Renal cortical epithelial cell (primary cell): ENCODE data around the gene SHMT1. TPM values are rescaled to one million over a fixed set of nuclear protein-coding genes. Genes with fewer than 3 reads are reported as not detected.

Experiments
- DNase-seq: peaks from one replicate; pipeline ENCODE4 v3.0.0-alpha.2; 2011; ENCODE audit warnings: low read depth
- total RNA-seq: library from RNA; depleted of rRNA; stranded (reverse); fragments of >200 nt; gene quantifications from 2 replicates; pipeline ENCODE4 v1.2.3, GENCODE V29; 2014

The SHMT1 gene
- total RNA-seq, 1 donor from 2014 or later: 30.3 TPM

DNA sequence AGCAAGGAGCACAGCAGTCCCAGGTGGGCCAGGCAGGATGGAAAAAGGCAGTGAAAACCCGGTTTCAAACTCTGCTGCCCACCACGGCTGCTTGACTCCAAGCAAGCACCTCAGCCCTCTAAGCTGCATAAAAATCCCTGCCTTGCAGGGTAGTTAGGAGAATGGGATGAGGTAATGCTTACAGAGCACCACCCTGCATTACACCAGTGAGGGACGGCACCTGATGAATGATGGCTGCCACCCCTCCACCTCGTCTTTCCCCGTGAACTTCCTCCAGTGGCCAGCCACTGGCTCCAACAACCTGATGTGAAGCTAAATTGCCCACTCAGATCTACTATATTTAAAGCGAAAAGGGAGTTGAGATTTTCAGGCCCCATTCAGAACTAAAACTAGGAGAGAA lies 81.6 kb downstream of the SHMT1 start:
- DNase-seq: no peak

DNA sequence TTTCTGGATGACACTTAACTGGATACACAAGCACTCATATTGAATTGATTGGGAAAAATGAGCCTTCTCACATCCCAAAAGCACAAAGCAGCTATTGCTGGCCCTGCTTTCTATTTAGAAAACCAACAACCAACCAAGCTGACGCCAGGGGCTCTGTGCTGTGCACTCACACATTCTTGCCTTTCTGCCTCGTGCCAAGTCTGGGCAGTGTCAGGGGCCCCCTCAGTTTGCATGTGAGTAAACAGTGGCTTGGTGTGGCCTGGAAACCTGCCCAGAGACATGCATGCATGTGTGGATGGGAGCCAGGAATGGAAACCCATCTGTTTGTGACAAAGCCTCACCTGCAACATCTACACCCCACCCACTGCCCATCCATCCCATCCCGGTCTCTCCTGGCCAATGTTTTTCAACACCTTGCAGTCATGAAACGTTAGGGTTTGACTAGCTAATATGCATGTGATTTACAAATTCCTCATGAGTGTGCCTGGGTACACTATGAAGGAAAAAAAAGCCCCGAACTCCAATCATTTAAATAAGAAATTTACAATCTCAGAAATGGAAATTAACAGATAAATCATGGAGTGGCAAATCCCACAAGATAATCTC lies 82.5 kb downstream of the SHMT1 start:
- DNase-seq: no peak

DNA sequence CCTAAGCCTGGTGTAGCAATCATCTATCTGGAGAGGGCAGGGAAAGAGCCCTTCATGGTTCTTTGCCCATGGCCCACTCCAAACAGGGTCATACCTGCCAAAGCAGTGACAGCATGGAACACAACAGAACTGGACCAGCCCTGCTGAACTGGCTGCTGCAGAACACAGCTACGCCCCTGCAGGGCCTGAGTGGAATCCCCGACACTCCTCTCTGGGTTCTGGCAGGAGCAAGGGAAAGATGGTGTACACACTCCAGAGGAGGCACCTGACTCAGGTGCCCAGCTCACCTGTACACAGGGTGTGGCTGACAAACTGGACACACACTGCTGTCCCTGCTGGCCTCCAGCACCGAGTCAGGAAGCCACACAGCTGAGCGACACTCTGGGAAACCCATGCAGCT lies 83.1 kb downstream of the SHMT1 start:
- DNase-seq: no peak

DNA sequence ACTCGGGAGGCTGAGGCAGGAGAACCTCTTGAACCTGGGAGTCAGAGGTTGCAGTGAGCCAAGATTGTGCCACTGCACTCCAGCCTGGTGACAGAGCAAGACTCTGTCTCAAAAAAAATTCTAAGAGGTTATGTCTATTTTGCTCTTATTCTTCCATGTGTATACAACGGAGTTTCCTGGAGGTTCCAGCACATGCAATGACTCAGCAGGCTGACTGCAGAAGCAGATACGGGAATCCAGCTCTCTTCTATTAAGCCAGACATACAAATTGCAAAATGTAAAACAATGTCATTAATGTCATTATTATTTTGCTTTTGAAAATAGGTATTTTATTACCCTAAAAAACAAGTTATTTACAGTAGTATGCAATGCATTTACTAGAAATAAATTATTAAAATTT lies 84.5 kb downstream of the SHMT1 start:
- DNase-seq: no peak

Other genes with a start within 250 kb of the SHMT1 start
- 103 and 124 TPM in 2 replicates for gene ALKBH5, start 179.7 kb downstream of the SHMT1 start, total RNA-seq
- 30.4 and 46.4 TPM in 2 replicates for gene LLGL1, start 137.9 kb downstream of the SHMT1 start, total RNA-seq
- 343 and 451 TPM in 2 replicates for gene FLII, start 104.8 kb downstream of the SHMT1 start, total RNA-seq
- 88.2 and 154 TPM in 2 replicates for gene MIEF2, start 102.9 kb downstream of the SHMT1 start, total RNA-seq
- 10.4 and 25.7 TPM in 2 replicates for gene TOP3A, start 48.6 kb downstream of the SHMT1 start, total RNA-seq
- gene SMCR8, start 48.3 kb downstream of the SHMT1 start, total RNA-seq: 15.1 and 38.8 TPM in 2 replicates
- gene EVPLL, start 14.2 kb upstream of the SHMT1 start, total RNA-seq: 0.10 TPM in 1 of 2 replicates, not detected in the other
- gene LGALS9C, start 113.2 kb upstream of the SHMT1 start, total RNA-seq: not detected in 2 replicates